Hematopoietic multipotent progenitor cell (in vitro differentiated cells): Measurements from ENCODE around the gene TWIST2. TPM values are rescaled to one million over a fixed set of nuclear protein-coding genes. Genes with fewer than 3 reads are reported as not detected.

Experiments
- DNase-seq, 3 donors: peaks; one replicate each; pipeline ENCODE4 v3.0.0-alpha.2; 2011 to 2015; ENCODE audit warnings: low read depth in 2 of 3, low spot score in 2 of 3
- total RNA-seq: library from RNA; depleted of rRNA; stranded (reverse); fragments of >200 nt; gene quantifications from one replicate; pipeline ENCODE4 v1.2.3, GENCODE V29; 2012

The TWIST2 gene
- total RNA-seq, 1 donor, result not detected

- DNase-seq, result no peak
These were observed 12.1 kb upstream of the TWIST2 start for GRCh38 chr2:238835726-238836301.

- no peak for DNase-seq
These were observed 9.0 kb upstream of the TWIST2 start for GRCh38 chr2:238838786-238839327.

- no peak for DNase-seq
These were observed 8.5 kb upstream of the TWIST2 start for GRCh38 chr2:238839428-238839827.

- DNase-seq, result no peak
These were observed 6.2 kb upstream of the TWIST2 start for GRCh38 chr2:238841542-238842164.

- DNase-seq, result no peak
These were observed 4.4 kb upstream of the TWIST2 start for GRCh38 chr2:238843476-238843875.

- no peak for DNase-seq
These were observed 2.1 kb upstream of the TWIST2 start for GRCh38 chr2:238845583-238846377.

- DNase-seq, result no peak
These were observed 1.6 kb upstream of the TWIST2 start for GRCh38 chr2:238846378-238846627.

GRCh38 chr2:238846628-238847418 lies 1.1 kb upstream of the TWIST2 start:
- DNase-seq, result no peak

- no peak for DNase-seq
These were observed 475 bp upstream of the TWIST2 start for GRCh38 chr2:238847419-238847801.

- no peak for DNase-seq
These were observed 748 bp downstream of the TWIST2 start for GRCh38 chr2:238848691-238848975.

GRCh38 chr2:238848976-238849853 lies 1.3 kb downstream of the TWIST2 start:
- DNase-seq, result no peak

- DNase-seq, result no peak
These were observed 2.2 kb downstream of the TWIST2 start for GRCh38 chr2:238850091-238850490.

GRCh38 chr2:238851026-238851425 lies 3.1 kb downstream of the TWIST2 start:
- no peak for DNase-seq

- DNase-seq, result no peak
These were observed 3.9 kb downstream of the TWIST2 start for GRCh38 chr2:238851761-238852160.

- DNase-seq, result no peak
These were observed 4.5 kb downstream of the TWIST2 start for GRCh38 chr2:238852206-238852869.

- DNase-seq, result no peak
These were observed 5.3 kb downstream of the TWIST2 start for GRCh38 chr2:238853218-238853617.

GRCh38 chr2:238853721-238854120 lies 5.8 kb downstream of the TWIST2 start:
- DNase-seq, result no peak

- no peak for DNase-seq
These were observed 6.4 kb downstream of the TWIST2 start for GRCh38 chr2:238854246-238854645.

GRCh38 chr2:238854699-238855229 lies 6.9 kb downstream of the TWIST2 start:
- no peak for DNase-seq

- no peak for DNase-seq
These were observed 7.4 kb downstream of the TWIST2 start for GRCh38 chr2:238855299-238855698.
